ENCODE results near the gene CYP20A1.
"Not testable (repeated sequence)": the region's sequence is repeated elsewhere in the genome, so short reads cannot be mapped to it uniquely, and the experiment has no call there.

CYP20A1 gene

DNA sequence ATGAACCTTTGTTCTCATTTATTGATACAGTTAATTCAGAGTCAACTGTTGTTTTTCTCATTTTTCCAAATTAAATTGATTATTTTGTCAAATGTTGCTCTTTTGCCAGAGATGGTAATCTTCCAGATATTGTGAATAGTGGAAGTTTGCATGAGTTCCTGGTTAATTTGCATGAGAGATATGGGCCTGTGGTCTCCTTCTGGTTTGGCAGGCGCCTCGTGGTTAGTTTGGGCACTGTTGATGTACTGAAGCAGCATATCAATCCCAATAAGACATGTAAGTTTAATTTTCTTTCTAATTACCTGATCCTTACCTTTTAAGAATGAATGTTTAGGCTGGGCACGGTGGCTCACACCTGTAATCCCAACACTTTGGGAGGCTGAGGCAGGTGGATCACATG, 7.8 kb downstream of the CYP20A1 start:
- H3K4me3 ChIP-seq (replicated peaks in 1 of 2; ENCODE audit: low read depth in 2 of 2, low read length in 2 of 2): no peak overlapping the region
- no peak for DNase-seq (ENCODE audit: low read depth in 2 of 2)
- TF ChIP-seq, protein P1, sequence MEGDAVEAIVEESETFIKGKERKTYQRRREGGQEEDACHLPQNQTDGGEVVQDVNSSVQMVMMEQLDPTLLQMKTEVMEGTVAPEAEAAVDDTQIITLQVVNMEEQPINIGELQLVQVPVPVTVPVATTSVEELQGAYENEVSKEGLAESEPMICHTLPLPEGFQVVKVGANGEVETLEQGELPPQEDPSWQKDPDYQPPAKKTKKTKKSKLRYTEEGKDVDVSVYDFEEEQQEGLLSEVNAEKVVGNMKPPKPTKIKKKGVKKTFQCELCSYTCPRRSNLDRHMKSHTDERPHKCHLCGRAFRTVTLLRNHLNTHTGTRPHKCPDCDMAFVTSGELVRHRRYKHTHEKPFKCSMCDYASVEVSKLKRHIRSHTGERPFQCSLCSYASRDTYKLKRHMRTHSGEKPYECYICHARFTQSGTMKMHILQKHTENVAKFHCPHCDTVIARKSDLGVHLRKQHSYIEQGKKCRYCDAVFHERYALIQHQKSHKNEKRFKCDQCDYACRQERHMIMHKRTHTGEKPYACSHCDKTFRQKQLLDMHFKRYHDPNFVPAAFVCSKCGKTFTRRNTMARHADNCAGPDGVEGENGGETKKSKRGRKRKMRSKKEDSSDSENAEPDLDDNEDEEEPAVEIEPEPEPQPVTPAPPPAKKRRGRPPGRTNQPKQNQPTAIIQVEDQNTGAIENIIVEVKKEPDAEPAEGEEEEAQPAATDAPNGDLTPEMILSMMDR (IDR thresholded peaks at IDR 0.05; ENCODE audit: low read depth, low read length): no peak

- DNase-seq (ENCODE audit: low read depth in 2 of 2): no peak
- no peak overlapping the region for H3K4me3 ChIP-seq (replicated peaks in 1 of 2; ENCODE audit: low read depth in 2 of 2, low read length in 2 of 2)
- TF ChIP-seq, protein P1 (IDR thresholded peaks at IDR 0.05; ENCODE audit: low read depth, low read length): no peak
Observed at GRCh38 chr2:203252818-203253217, 14.0 kb downstream of the CYP20A1 start.

- H3K4me3 ChIP-seq (replicated peaks in 1 of 2; ENCODE audit: low read depth in 2 of 2, low read length in 2 of 2); DNase-seq (ENCODE audit: low read depth in 2 of 2): not testable (repeated sequence)
Observed at GRCh38 chr2:203253422-203254095, 14.7 kb downstream of the CYP20A1 start.

- TF ChIP-seq, protein P1 (IDR thresholded peaks at IDR 0.05; ENCODE audit: low read depth, low read length): no peak
Observed at GRCh38 chr2:203261326-203262159, 22.7 kb downstream of the CYP20A1 start.

GRCh38 chr2:203279288-203279687, 40.5 kb downstream of the CYP20A1 start:
- TF ChIP-seq, protein P1 (IDR thresholded peaks at IDR 0.05; ENCODE audit: low read depth, low read length): no peak
- H3K4me3 ChIP-seq (replicated peaks in 1 of 2; ENCODE audit: low read depth in 2 of 2, low read length in 2 of 2): no peak overlapping the region
- peak in 1 of 2 donors; percentile 5 for DNase-seq (ENCODE audit: low read depth in 2 of 2)

More at GRCh38 chr2:203261326-203262159, 22.7 kb downstream of the CYP20A1 start:
- DNase-seq (ENCODE audit: low read depth in 2 of 2): no peak
- H3K4me3 ChIP-seq (replicated peaks in 1 of 2; ENCODE audit: low read depth in 2 of 2, low read length in 2 of 2): no peak overlapping the region

DNA sequence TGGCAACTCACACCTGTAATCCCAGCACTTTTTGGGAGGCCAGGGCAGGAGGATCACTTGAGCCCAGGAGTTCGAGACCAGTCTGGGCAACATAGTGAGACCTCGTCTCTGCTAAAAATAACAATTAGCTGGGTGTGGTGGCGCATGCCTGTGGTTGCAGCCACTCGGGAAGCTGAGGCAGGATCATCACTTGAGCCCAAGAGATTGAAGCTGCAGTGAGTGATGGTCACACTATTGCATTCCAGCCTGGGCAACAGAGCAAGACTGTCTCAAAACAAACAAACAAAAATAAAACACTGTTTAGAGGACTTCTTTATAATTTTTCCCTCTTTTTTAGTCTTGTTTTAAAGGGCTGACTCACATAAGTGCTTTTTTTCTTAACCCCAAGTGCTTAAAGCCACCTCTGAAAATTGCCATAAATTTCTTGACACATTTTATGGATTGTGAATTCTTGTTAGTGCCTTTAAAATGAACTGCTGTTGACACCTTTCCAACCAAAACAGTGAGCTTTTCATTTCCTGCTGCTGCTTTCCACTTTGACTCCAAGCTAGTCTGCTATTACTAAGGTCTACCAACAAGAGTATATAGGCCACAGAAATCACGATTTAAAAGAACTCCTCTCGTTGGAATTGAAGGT, 41.7 kb downstream of the CYP20A1 start:
- TF ChIP-seq, protein P1 (IDR thresholded peaks at IDR 0.05; ENCODE audit: low read depth, low read length): no peak
- H3K4me3 ChIP-seq (replicated peaks in 1 of 2; ENCODE audit: low read depth in 2 of 2, low read length in 2 of 2): no peak overlapping the region
- peak; percentile 53 to 69 for DNase-seq (ENCODE audit: low read depth in 2 of 2)

- DNase-seq (ENCODE audit: low read depth in 2 of 2): no peak
- TF ChIP-seq, protein P1 (IDR thresholded peaks at IDR 0.05; ENCODE audit: low read depth, low read length): no peak
- no peak overlapping the region for H3K4me3 ChIP-seq (replicated peaks in 1 of 2; ENCODE audit: low read depth in 2 of 2, low read length in 2 of 2)
Observed at GRCh38 chr2:203282101-203282500, 43.3 kb downstream of the CYP20A1 start.

Data from cardiac fibroblast (primary cell).